ENCODE results near the gene WDR7.

The WDR7 gene

DNA sequence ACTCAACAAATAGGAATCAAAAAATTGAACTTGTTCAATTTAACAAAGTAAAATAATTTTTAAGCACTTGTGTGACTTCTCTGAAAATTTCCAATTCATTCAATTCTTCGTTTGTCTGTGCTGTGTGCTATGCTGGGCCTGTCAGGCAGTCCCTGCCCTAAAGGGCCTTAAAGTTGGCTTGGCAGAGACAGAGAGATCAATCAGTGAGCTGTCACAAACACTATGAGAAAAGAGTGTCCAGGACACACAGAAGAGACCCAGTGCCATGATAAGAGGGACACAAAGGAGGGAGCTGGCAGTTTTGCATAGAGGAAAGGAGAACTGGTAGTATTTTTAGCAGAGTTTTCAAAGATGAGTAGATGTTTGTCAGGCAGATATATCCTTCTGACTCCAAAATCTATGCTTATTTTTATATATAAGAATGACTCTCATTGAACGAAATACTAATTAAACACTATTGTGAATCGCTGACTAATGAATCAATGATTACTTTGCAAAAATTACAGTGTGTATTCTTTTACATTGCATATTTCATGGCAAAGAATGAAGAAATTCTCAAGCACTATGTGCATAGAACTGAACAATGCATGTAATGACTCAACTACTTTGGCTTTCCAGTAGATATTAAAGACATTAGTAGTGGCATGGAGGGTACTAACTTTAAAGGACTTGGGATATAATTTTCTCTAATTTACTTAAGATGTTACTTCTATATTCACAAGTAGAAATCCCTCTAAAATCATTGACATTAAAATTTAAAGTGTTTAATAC is 302.5 kb downstream of the WDR7 start:
- no peak for DNase-seq

DNA sequence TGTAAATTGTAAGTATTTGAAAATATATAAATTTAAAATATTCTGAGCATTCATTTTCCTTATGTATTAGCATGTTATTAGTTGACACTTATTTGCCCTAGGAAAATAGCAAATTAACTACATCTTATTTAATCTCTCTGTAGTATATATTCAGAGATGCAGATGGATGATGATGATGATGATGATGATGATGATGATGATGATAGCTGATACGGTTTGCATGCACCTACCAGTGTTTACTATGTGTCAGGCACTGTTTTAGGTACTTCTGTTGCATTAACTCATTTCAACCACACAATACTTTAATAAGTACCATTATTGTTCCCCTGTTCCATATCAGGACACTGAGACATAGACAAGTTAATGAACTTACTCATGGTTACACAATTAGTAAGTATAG is 304.3 kb downstream of the WDR7 start:
- DNase-seq = no peak

DNA sequence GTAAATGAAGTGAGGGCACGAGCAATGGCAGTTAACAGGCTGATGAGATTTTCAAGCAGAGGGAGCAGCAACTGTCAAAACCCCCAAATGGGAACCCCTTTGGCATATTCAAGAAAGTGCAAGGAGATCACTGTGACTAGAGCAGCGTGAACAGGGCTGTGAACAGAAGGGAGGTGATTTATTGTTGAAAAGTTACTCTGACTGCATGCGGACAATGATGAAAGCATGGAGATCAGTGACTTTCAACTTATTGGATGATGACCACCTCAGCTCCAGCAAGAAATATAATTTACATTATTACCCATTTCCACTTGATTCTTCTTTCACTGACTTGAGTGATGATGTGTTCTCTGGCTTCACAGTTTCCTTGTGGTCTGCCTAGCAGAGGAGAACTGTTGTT is 308.0 kb downstream of the WDR7 start:
- DNase-seq = no peak

DNA sequence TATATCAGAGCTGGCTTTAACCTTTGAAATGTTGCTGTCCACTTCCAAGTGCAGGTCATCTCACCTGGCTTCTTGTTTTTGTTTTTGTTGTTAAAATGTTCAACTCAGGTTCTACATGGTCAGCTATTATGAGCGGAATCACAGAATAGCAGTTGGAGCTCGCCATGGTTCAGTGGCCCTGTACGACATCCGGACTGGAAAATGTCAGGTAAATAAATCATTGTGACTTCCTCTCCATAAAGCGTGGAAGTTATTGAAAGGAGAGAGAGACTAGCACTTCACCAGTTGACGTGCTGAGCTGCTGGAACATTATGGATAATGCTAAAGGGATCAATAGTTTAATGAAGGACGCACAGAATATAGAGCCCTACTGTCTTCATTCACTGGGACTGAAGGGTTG is 311.2 kb downstream of the WDR7 start:
- DNase-seq = no peak

DNA sequence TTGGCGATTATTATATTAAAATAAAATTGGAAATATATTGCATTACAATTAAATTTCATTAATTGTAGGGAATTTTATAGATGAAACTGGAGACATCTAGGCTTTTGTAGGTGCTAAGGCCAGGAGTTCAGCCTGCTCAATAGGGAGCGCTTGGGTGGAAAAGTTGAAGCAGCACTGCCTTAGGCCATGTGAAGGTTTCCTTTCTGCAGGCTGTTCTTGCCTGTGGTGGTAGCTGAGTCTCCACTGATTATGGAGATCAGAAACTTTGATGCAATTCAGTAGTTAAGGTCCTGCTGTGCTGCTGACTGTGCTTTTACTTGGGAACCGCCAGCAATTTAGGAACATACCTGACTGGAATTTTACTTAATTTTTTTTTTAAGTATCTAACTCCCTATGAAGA is 315.9 kb downstream of the WDR7 start:
- DNase-seq = no peak

DNA sequence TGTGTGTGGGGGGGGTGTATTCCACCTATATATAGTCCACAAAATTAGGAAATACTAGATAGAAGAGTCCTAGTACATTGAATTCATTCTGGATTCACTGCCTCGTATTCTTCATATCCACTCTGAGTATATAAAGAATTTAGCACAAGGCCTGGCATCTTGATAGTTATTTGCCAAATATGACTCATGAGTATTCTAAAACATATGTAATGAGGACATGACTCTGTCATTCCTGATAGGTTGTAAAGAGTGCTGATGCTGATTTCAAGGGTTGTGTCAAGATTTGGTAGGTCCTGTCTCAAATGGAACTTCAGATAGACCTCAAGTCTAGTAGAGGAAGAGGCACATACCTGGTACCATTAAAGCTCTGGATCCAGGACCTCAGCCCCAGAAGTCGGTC is 322.3 kb downstream of the WDR7 start:
- DNase-seq = no peak

DNA sequence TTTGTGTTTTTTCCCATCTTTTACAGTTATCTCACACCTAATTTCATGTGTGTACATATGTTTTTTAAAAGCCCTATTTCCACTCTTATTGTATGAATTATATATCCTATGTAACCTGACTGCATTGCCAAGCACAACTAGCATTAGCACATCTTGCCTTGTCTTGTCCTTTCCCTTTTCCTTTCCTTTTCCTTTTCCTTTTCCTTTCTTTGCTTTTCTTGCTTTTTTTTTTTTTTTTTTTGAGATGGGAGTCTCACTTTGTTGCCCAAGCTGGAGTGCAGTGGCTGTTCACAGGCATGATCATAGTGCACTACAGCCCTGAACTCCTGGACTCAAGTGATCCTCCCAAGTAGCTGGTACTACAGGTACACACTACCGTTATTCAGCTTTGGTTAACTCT is 323.0 kb downstream of the WDR7 start:
- DNase-seq = no peak

DNA sequence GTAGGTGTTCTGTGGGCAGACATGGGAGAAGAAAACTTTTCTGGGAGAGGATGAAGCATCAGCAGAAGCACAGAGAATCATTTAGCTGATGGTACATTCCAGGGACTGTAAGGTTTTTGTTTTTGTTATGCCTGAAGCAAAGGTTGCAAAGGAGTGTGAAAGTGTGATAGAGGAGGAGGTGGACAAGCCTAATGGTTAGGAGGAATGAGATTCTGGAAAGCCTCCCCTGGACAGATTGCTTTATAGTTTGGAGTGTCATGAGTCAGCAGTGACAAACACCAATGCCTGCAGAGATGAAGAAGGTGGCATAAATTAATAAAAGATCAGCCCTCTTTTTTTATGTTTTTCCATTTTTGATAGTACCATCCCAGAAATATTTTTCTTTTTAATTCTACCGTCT is 324.1 kb downstream of the WDR7 start:
- DNase-seq = no peak

DNA sequence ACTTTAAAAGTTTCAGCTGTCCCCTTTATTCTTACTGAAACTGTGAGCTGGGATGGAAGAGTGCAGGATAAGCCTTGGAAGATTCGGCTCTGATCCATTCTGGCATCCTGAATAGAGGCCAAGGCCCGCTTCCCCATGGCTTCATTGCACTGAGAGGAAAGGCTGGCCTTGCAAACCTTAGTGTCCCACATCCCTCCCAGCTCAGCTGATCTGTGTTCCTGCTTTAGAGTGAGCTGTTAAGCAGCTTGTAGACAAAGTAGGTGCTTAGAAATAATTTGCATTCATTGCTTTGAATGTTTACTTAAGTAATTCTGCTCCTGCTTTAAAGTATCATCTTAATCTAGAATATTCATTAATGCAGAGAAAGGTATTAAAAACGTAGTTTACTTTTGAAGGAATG is 326.1 kb downstream of the WDR7 start:
- DNase-seq = no peak

DNA sequence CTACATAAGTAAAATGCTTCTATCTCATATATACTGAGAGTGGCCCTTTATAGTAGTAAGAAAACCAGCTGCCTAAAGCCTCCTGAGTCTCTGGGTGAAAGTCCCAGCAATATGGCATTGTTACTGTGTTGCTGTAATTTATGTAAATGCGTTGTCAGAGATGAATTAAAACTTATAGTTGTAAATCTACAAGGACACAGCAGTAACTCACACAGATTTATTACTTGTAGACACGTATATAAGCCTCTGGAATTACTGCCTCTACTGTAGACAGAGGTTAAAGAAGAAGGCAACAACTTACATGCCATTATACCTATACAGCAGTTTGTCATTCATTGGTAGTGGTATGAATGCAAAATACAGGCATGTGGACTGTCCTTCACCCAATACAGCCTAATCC is 326.6 kb downstream of the WDR7 start:
- DNase-seq = no peak

DNA sequence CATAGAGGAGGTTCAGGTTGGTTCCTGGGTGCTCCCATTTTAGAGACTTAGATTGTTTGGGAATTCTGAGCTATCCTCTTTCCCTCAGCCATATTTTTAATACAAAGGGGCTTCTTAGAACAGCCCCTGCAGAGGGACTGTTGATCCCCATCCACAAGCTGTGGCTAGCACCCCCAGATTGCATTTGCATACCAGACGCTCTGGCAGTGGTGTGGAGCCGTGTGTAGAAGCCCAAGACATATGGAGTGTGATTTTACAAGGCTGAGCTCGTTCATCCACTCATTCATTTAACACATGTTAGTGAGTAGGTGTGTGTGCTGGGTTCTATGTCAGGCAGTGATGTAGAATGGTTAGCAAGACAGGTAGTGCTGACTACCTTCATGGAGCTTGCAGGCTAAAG is 329.0 kb downstream of the WDR7 start:
- no peak for DNase-seq

DNA sequence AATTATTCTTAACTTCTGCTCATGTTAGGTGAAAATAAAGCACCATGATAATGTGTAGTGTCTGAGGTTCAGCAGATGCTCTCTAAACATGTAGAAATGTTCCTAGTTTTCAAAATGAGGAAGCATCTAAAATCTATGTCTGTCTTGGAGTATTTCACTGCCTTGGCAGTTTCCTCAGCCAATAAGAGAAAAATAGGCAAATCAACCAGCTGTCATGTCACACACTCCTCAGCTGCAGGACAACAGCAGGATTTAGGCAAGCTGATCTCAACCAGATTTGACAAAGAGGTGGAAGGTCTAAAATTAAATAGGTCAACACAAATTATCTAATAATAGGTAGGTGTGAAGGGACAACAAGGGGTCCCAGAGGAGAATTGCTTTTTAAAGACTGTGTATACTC is 331.6 kb downstream of the WDR7 start:
- no peak for DNase-seq

DNA sequence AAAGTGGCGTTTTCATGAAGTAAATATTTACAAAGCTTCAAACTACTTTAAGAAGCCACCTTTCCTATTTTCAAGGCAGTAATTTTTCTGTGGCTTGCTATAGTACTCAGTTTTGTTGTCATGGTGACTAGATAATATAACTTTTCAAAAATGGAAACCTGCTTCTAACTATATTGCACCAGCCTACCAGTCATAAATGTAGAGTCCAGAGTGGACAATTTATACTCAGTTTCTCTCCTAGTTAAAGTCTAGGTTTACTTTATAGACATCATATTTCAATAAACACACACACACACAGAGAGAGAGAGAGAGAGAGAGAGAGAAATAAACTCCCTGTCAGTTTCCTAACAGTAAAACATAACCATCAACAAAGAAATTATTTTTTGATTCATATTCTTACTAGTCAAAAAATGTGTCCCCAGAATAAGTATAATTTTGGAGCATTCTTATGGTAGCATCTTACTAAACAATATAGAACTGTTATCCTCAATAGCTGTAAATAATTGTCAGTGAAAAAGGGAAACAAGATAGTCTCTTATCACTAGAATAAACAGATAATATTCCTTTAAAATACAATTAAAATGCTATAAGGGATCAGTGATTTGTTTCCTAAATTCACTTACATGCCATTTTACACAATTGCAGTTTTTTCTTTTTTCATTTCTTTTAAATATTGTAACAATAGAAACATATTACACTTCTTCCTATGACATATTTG is 332.3 kb downstream of the WDR7 start:
- no peak for DNase-seq

DNA sequence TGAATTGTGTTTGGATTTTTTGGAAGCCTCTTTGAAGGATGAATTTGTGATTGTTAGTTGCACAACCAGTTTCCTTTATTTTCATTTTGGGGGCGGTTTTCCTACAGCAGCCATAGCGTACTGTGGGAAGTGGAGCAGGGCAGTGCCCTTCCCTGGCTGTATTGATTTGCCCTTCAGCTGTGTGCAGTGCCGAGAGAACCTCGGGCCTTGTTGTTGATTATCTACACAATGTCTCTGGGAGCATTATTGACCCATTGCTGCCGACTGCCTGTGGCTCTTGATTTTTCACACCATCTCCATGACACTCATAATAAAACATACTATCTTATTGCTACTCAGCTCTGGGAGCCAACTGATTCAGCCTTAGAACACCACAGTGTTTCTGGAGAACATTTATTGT is 333.6 kb downstream of the WDR7 start:
- DNase-seq = no peak

DNA sequence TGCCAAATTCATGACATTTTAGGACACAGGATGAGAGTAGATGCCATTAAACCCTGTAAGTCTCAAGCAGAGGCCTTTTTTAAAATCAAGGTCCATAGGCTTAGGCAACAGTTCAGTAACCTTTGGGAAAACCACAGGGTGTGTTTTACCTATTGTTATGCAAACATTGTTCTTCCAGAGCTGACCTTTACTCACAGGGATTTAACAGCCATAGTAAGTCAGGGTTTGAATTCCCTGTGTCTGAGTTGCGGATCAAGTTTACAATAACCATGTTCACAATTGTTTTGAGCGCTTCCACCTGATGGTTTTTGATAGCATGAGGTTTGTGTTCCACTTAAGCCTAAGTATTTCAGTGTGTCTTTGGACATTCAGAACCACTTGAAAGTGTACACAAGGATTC is 335.7 kb downstream of the WDR7 start:
- no peak for DNase-seq

DNA sequence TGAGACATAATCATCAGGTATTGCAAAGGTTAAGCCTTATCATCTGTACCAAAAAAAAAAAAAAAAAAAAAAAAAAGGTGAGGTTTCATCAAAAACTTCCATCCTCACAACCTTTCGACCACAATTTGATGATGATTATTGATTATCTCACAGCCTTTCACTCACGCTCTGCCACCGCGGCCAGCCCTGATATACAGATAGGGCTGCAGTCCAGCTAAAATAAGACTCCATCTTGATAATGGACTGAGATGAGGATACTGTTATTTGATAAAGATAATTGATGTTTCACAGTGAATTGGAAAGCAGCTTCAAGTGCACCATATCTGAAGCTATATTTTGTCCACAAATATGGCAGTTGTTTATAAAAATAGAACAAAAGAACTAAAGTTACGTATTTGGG is 336.1 kb downstream of the WDR7 start:
- DNase-seq = no peak

DNA sequence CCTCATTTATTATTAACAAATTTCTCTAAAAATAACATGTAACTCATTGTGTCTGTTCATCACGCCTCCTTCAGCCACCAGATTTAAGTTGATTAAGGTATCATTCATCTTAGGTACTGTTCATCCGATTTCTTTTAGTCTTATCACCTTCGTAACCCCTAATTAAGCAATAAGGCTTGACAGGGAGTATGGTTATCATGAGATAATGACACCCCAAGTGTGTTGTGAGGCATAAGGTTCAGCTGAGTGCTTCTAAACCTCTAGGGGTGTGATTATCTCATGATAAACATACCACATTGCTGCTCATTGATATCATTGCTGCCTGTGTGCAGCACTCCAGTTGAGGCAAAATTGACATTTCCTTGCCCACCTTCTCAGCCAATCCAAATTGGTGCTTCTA is 336.9 kb downstream of the WDR7 start:
- no peak for DNase-seq

DNA sequence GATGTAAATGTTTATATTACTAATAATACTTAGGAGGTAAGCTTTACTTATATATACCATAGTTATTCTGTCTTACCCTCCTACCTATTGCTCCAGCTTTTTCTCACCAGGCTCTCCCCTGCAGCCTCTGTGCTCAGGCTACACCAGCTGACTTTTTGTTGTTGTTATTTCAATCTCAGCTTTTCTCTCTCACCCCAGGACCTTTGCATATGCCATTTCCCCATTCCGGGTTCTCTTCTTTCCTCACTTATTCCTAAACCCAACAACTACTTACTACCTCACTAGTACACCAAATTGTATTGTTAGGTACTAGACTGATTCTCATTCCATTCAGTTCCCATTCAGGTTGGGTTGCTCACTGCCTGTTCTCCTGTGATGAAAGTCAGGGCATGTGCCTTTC is 339.5 kb downstream of the WDR7 start:
- no peak for DNase-seq

DNA sequence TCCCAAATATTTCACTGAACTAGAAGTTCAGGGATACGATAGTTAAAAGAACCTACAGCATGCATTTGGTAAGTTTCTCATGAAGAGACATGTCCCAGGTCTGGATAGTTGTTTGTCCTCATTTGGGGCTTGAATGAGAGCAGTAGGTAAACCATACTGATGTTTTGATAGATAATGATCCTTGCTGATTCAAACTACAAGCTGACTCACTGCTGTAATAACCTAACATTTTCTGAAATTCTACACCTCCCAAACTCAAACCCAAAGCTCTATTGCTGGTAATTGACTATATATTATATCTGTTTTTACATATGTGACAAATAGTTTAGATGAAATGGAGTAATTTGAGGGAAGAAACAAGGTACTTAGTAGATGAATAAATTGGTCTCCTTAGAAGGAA is 341.6 kb downstream of the WDR7 start:
- no peak for DNase-seq

DNA sequence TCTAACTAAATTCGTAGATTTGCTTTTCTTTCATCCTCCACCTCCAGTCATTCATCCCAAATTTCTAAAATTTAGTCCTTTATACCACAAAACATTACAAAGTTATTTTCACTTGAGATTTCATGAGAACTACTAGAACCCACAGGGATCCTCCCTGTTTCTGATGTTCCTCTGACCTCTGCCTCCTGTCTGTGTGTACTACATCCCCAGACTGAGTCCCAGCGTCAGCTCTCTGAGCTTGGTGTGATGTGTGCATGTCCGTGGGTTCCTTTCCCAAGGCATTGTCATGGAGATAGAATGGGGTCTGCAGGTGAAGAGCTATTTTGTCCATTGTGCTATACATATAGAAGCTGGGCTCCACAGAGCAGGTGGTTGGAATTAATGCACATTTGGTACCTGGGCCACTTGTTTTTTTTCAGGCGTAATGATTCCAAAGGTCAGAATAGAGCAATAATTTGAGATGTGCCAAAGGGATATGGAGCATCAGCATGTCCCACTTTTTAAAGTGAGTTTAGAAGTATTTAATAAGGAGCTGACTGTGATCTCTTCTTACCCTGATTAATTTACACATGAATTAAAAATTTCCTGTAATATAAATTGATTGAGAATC is 344.5 kb downstream of the WDR7 start:
- DNase-seq = no peak

DNA sequence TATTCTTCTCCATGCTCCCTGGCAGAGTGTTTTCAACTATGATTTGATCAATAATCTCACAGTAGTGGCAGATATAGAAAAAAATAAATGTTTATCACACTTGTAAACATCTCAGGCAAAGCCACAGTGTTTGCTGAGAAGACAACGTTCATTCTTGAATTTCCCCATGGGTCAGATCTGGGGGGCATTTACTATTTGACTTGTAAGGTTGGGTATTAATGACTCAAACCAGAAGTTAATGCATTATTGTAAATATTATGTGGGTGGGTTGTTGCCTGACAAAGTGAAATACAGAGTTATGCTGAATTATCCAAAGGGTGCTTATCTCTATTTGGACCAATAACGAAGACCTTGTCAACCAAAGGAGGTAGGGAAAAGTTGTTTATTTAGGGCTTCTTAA is 346.0 kb downstream of the WDR7 start:
- DNase-seq = no peak

DNA sequence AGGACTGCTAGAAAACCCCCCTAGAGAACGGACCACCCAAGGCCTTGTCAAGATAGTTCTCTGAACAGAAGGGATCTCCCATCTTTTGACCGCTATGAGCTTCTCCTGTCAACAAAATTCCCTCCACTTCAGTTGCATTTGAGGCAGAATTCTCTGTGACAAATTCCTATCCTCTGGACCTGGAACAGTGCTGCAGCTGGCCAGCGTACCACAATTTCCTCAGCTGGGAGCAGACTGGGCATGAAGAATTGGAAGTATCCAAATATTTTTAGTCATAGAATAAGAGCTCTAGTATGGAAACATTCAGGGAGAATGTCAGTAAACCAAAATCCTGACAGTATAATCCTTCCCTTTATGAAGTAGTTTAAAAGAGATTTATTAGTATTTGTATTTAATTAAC is 348.7 kb downstream of the WDR7 start:
- DNase-seq = no peak

DNA sequence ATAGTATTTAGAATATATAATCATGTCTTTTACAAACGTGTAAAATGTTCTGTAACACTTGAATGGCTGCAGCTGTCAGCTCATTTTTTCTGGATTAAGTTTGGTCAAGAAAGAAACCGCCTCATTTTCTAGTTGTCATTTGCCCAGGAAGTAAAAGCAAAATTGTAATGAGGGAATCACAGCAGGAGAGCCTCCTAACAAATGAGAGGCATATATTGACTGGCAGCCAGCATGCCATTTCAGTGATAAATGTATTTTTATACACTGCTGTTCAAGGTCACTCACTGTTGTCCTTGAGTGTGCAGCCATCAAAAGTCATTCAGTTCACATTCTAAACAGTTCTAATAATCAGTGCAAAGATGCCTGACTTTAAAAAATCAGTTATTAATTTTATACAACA is 351.5 kb downstream of the WDR7 start:
- no peak for DNase-seq

DNA sequence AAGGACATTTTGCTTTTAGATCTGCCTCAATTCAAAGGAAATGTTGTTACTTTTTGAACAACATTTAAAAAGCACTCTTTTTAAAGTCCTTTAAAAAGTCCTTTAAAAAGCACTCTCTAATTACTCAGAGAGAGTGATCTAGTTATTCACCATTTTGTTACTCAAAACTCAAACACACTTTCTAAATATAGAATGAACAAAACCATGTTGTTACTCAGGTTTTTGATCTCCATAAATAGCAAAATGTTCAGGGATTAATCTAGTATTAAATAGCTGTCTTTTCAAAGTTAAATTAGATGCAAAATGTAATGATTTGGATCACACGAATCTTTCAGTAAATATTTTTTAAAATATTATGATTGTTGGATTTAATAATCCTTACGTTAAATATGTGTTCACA is 352.2 kb downstream of the WDR7 start:
- no peak for DNase-seq
